Neuron (in vitro differentiated cells): Measurements from ENCODE around the gene REEP5.
"Not testable (repeated sequence)": the region's sequence is repeated elsewhere in the genome, so short reads cannot be mapped to it uniquely, and the experiment has no call there.

ENCODE experiments used
- H2AFZ ChIP-seq: one replicate; pipeline ENCODE4 v1.6.1; 2013; ENCODE audit warnings: low read depth, mild to moderate bottlenecking, inconsistent platforms, low read length, moderate library complexity
- H3K27me3 ChIP-seq: one replicate; pipeline ENCODE4 v1.6.1; 2013; ENCODE audit warnings: low read length; ENCODE audit not compliant: insufficient read depth
- H3K36me3 ChIP-seq: one replicate; pipeline ENCODE4 v1.6.1; 2013; ENCODE audit warnings: low read length; ENCODE audit not compliant: insufficient read depth
- H3K4me1 ChIP-seq: one replicate; pipeline ENCODE4 v1.6.1; 2013; ENCODE audit warnings: low read length; ENCODE audit not compliant: insufficient read depth
- H3K4me3 ChIP-seq: 2 replicates; pipeline ENCODE4 v1.5.1; 2013; ENCODE audit warnings: mild to moderate bottlenecking, low read length, moderate library complexity
- H3K9me3 ChIP-seq: one replicate; pipeline ENCODE4 v1.6.1; 2013; ENCODE audit warnings: low read length

REEP5 gene

GRCh38 chr5:112921833-112922817 lies at the start of gene REEP5:
TSS of gene REEP5 (minus strand) at chr5:112922227. CDS start at chr5:112922190, 37 bp downstream.
- Histone ChIP-seq H3K4me3 (peak within 1 kb of the TSS; percentile 96), H3K9me3 (no peaks in the 10 kb centered on the region), H2AFZ (peak within 1 kb of the TSS; percentile 99), H3K36me3 (peaks cover 27% of the 10 kb centered on the region), H3K4me1 (peaks cover 11% of the 10 kb centered on the region), H3K27me3 (no peaks in the 10 kb centered on the region)

- Histone ChIP-seq H3K27me3 (no peaks in the 10 kb centered on the region), H3K4me1 (peaks cover 23% of the 10 kb centered on the region), H2AFZ (no peak overlapping the region), H3K9me3 (no peaks in the 10 kb centered on the region), H3K36me3 (no peaks in the 10 kb centered on the region), H3K4me3 (no peak overlapping the region)
These were observed 49.2 kb upstream of the REEP5 start for GRCh38 chr5:112971276-112971675.

GRCh38 chr5:112968411-112969106 lies 46.5 kb upstream of the REEP5 start:
- Histone ChIP-seq H2AFZ (no peak overlapping the region), H3K36me3 (no peaks in the 10 kb centered on the region), H3K4me1 (peaks cover 15% of the 10 kb centered on the region), H3K4me3 (no peak overlapping the region), H3K27me3 (no peaks in the 10 kb centered on the region), H3K9me3 (no peaks in the 10 kb centered on the region)

GRCh38 chr5:112967520-112968083 lies 45.6 kb upstream of the REEP5 start:
- Histone ChIP-seq H3K36me3 (no peaks in the 10 kb centered on the region), H3K27me3 (no peaks in the 10 kb centered on the region), H2AFZ (no peak overlapping the region), H3K4me3 (no peak overlapping the region), H3K9me3 (no peaks in the 10 kb centered on the region), H3K4me1 (peaks cover 15% of the 10 kb centered on the region)

GRCh38 chr5:112965733-112966306 lies 43.8 kb upstream of the REEP5 start:
- Histone ChIP-seq H3K36me3 (no peaks in the 10 kb centered on the region), H3K4me3 (no peak overlapping the region), H3K4me1 (peaks cover 6% of the 10 kb centered on the region), H2AFZ (no peak overlapping the region), H3K27me3 (no peaks in the 10 kb centered on the region), H3K9me3 (no peaks in the 10 kb centered on the region)

GRCh38 chr5:112963374-112963733 lies 41.3 kb upstream of the REEP5 start:
- not testable (repeated sequence) for H2AFZ ChIP-seq, H3K27me3 ChIP-seq, H3K9me3 ChIP-seq, H3K36me3 ChIP-seq, H3K4me3 ChIP-seq
- peaks cover 16% of the 10 kb centered on the region for H3K4me1 ChIP-seq

- Histone ChIP-seq H3K36me3 (no peaks in the 10 kb centered on the region), H3K9me3 (no peaks in the 10 kb centered on the region), H2AFZ (no peak overlapping the region), H3K4me3 (no peak overlapping the region), H3K27me3 (no peaks in the 10 kb centered on the region), H3K4me1 (peaks cover 21% of the 10 kb centered on the region)
These were observed 39.0 kb upstream of the REEP5 start for GRCh38 chr5:112960863-112961504.

- no peak overlapping the region for H2AFZ ChIP-seq
These were observed 38.3 kb upstream of the REEP5 start for GRCh38 chr5:112960315-112960714.

GRCh38 chr5:112959872-112960271 lies 37.8 kb upstream of the REEP5 start:
- not testable (repeated sequence) for H2AFZ ChIP-seq, H3K9me3 ChIP-seq, H3K36me3 ChIP-seq, H3K27me3 ChIP-seq, H3K4me3 ChIP-seq
- peaks cover 21% of the 10 kb centered on the region for H3K4me1 ChIP-seq

More at GRCh38 chr5:112960315-112960714, 38.3 kb upstream of the REEP5 start:
- no peaks in the 10 kb centered on the region for H3K9me3 ChIP-seq
- H3K36me3 ChIP-seq, result no peaks in the 10 kb centered on the region
- H3K27me3 ChIP-seq, result no peaks in the 10 kb centered on the region
- H3K4me3 ChIP-seq, result no peak overlapping the region
- H3K4me1 ChIP-seq, result peaks cover 21% of the 10 kb centered on the region

- peak overlapping the region; percentile 26 for H2AFZ ChIP-seq
- H3K9me3 ChIP-seq, result no peaks in the 10 kb centered on the region
- peaks cover 21% of the 10 kb centered on the region for H3K4me1 ChIP-seq
- H3K36me3 ChIP-seq, result no peaks in the 10 kb centered on the region
- no peak overlapping the region for H3K4me3 ChIP-seq
- H3K27me3 ChIP-seq, result no peaks in the 10 kb centered on the region
These were observed 36.4 kb upstream of the REEP5 start for GRCh38 chr5:112958093-112959088.

- H3K36me3 ChIP-seq, result no peaks in the 10 kb centered on the region
- no peak overlapping the region for H2AFZ ChIP-seq
- H3K27me3 ChIP-seq, result no peaks in the 10 kb centered on the region
- no peaks in the 10 kb centered on the region for H3K9me3 ChIP-seq
- no peak overlapping the region for H3K4me3 ChIP-seq
- peaks cover 21% of the 10 kb centered on the region for H3K4me1 ChIP-seq
These were observed 35.2 kb upstream of the REEP5 start for GRCh38 chr5:112957036-112957808.
